ENCODE results near the gene BNC2. TPM values are rescaled to one million over a fixed set of nuclear protein-coding genes. Genes with fewer than 3 reads are reported as not detected.

Gene BNC2
- total RNA-seq, 4 donors from 2014 or later, result 3.9 to 45.4 (median 13.1) TPM

- no peak overlapping the region for H3K27ac ChIP-seq
- H3K4me3 ChIP-seq, result no peak overlapping the region
- no peaks in the 10 kb centered on the region for H3K36me3 ChIP-seq
- no peaks in the 10 kb centered on the region for H3K27me3 ChIP-seq
- H3K9me3 ChIP-seq, result no peaks in the 10 kb centered on the region
- TF ChIP-seq POLR2A (IDR thresholded peaks at IDR 0.05) (no peak), CTCF (IDR thresholded peaks at IDR 0.05) (no peak)
- DNase-seq, result no peak
- H3K4me1 ChIP-seq, result no peaks in the 10 kb centered on the region
These were observed 261.6 kb downstream of the BNC2 start for GRCh38 chr9:16608906-16609305.

- H3K4me3 ChIP-seq, result no peak overlapping the region
- H3K27me3 ChIP-seq, result no peaks in the 10 kb centered on the region
- DNase-seq, result no peak
- H3K9me3 ChIP-seq, result no peaks in the 10 kb centered on the region
- no peaks in the 10 kb centered on the region for H3K36me3 ChIP-seq
- TF ChIP-seq CTCF (IDR thresholded peaks at IDR 0.05) (no peak), POLR2A (IDR thresholded peaks at IDR 0.05) (no peak)
- no peaks in the 10 kb centered on the region for H3K4me1 ChIP-seq
- no peak overlapping the region for H3K27ac ChIP-seq
These were observed 268.0 kb downstream of the BNC2 start for GRCh38 chr9:16602494-16602893.

- H3K4me3 ChIP-seq, result no peak overlapping the region
- TF ChIP-seq CTCF (IDR thresholded peaks at IDR 0.05) (peak in 1 of 6 experiments; percentile 3), POLR2A (IDR thresholded peaks at IDR 0.05) (no peak)
- no peaks in the 10 kb centered on the region for H3K36me3 ChIP-seq
- H3K9me3 ChIP-seq, result no peaks in the 10 kb centered on the region
- H3K27ac ChIP-seq, result no peak overlapping the region
- no peak for DNase-seq
- H3K4me1 ChIP-seq, result no peaks in the 10 kb centered on the region
- no peaks in the 10 kb centered on the region for H3K27me3 ChIP-seq
These were observed 268.5 kb downstream of the BNC2 start for GRCh38 chr9:16601991-16602390.

- no peaks in the 10 kb centered on the region for H3K9me3 ChIP-seq
- TF ChIP-seq CTCF (IDR thresholded peaks at IDR 0.05) (no peak), POLR2A (IDR thresholded peaks at IDR 0.05) (no peak)
- DNase-seq, result no peak
- no peaks in the 10 kb centered on the region for H3K27me3 ChIP-seq
- no peaks in the 10 kb centered on the region for H3K4me1 ChIP-seq
- no peak overlapping the region for H3K27ac ChIP-seq
- no peak overlapping the region for H3K4me3 ChIP-seq
- no peaks in the 10 kb centered on the region for H3K36me3 ChIP-seq
These were observed 272.2 kb downstream of the BNC2 start for GRCh38 chr9:16598316-16598715.

- no peaks in the 10 kb centered on the region for H3K27me3 ChIP-seq
- no peak for DNase-seq
- no peaks in the 10 kb centered on the region for H3K4me1 ChIP-seq
- H3K9me3 ChIP-seq, result no peaks in the 10 kb centered on the region
- TF ChIP-seq POLR2A (IDR thresholded peaks at IDR 0.05) (no peak), CTCF (IDR thresholded peaks at IDR 0.05) (no peak)
- no peak overlapping the region for H3K4me3 ChIP-seq
- H3K27ac ChIP-seq, result no peak overlapping the region
- no peaks in the 10 kb centered on the region for H3K36me3 ChIP-seq
These were observed 273.3 kb downstream of the BNC2 start for GRCh38 chr9:16597136-16597535.

GRCh38 chr9:16595227-16595626 is 275.2 kb downstream of the BNC2 start:
- no peak for DNase-seq
- Histone ChIP-seq H3K27me3 (no peaks in the 10 kb centered on the region), H3K9me3 (no peaks in the 10 kb centered on the region), H3K27ac (no peak overlapping the region), H3K4me3 (no peak overlapping the region), H3K4me1 (no peaks in the 10 kb centered on the region), H3K36me3 (no peaks in the 10 kb centered on the region)
- TF ChIP-seq POLR2A (IDR thresholded peaks at IDR 0.05), result no peak
- no peak for TF ChIP-seq CTCF (IDR thresholded peaks at IDR 0.05)

Data from Peyer's patch (tissue), 4 donors.